Fibroblast of lung (primary cell): ENCODE results near the gene RAB18. TPM values are rescaled to one million over a fixed set of nuclear protein-coding genes. Genes with fewer than 3 reads are reported as not detected.

Experiments
- DNase-seq, 2 donors: peaks; one replicate each; pipeline versions ENCODE4 v3.0.0 to v3.0.0-alpha.2; 2010; ENCODE audit warnings: low read depth in 2 of 2
- H2AFZ ChIP-seq: 2 replicates; pipeline ENCODE4 v1.5.1; 2012; ENCODE audit warnings: low read length, control low read depth, inconsistent platforms
- H3K27ac ChIP-seq: 2 replicates; pipeline ENCODE4 v1.5.1; 2011; ENCODE audit warnings: low read length, control low read depth; ENCODE audit not compliant: insufficient read depth
- H3K27me3 ChIP-seq: 2 replicates; pipeline ENCODE4 v1.5.1; 2011; ENCODE audit warnings: mild to moderate bottlenecking, low read length; ENCODE audit not compliant: control insufficient read depth, insufficient read depth
- H3K36me3 ChIP-seq: 2 replicates; pipeline ENCODE4 v1.5.1; 2011; ENCODE audit warnings: low read length; ENCODE audit not compliant: control insufficient read depth, insufficient read depth
- H3K4me1 ChIP-seq: 2 replicates; pipeline ENCODE4 v1.5.1; 2011; ENCODE audit warnings: low read length; ENCODE audit not compliant: control insufficient read depth, insufficient read depth; ENCODE audit errors: extremely low read depth
- H3K4me2 ChIP-seq: 2 replicates; pipeline ENCODE4 v1.5.1; 2011; ENCODE audit warnings: low read length, control low read depth; ENCODE audit not compliant: insufficient read depth; ENCODE audit errors: extremely low read depth
- H3K4me3 ChIP-seq, 4 experiments: fragments of 200-600 bp in 1 of 4; sonication (generic) in 1 of 4; replicated peaks in 1 of 4; 2 replicates each; pipeline ENCODE4 v1.5.1; 2011 to 2016; ENCODE audit warnings: low read length in 4 of 4, low read depth in 3 of 4, mild to moderate bottlenecking in 3 of 4, control low read depth in 2 of 4, inconsistent platforms in 1 of 4, mixed read lengths in 1 of 4; ENCODE audit not compliant: insufficient read depth in 1 of 4; ENCODE audit errors: control extremely low read depth in 1 of 4
- H3K79me2 ChIP-seq: 2 replicates; pipeline ENCODE4 v1.5.1; 2012; ENCODE audit warnings: mild to moderate bottlenecking, low read length, inconsistent platforms; ENCODE audit not compliant: control insufficient read depth, insufficient read depth
- H3K9ac ChIP-seq: 2 replicates; pipeline ENCODE4 v1.5.1; 2011; ENCODE audit warnings: mild to moderate bottlenecking, low read length, control low read depth; ENCODE audit not compliant: insufficient read depth
- H3K9me3 ChIP-seq: 2 replicates; pipeline ENCODE4 v1.5.1; 2012; ENCODE audit warnings: low read depth, low read length; ENCODE audit not compliant: control insufficient read depth, insufficient read depth
- H4K20me1 ChIP-seq: 2 replicates; pipeline ENCODE4 v1.5.1; 2011; ENCODE audit warnings: low read length; ENCODE audit not compliant: control insufficient read depth, insufficient read depth; ENCODE audit errors: extremely low read depth
- EZH2 ChIP-seq: IDR thresholded peaks from 2 replicates; pipeline ENCODE4 v1.5.1; 2012; ENCODE audit warnings: low read length, control low read depth, mild to moderate bottlenecking; ENCODE audit errors: missing control alignments
- polyA plus RNA-seq, 2 donors: library from polyadenylated mRNA; depleted of rRNA in 1 of 2; stranded (reverse) in 1 of 2; unstranded in 1 of 2; fragments of >200 nt; gene quantifications; 2 replicates each; pipeline ENCODE4 v1.2.1, GENCODE V29; 2011 to 2012; ENCODE audit warnings: missing spikeins in 1 of 2
- total RNA-seq: library from RNA; depleted of rRNA; stranded (reverse); fragments of >200 nt; gene quantifications from 2 replicates; pipeline ENCODE4 v1.2.1, GENCODE V29; 2014
- TF ChIP-seq, protein P1 (sequence below), 2 donors: IDR thresholded peaks in 1 of 2; conservative IDR thresholded peaks in 1 of 2; 1 replicate in 1 of 2; 2 replicates in 1 of 2; pipeline ENCODE4 v1.5.1; 2011 to 2012; ENCODE audit warnings: low read length in 2 of 2, control low read depth in 1 of 2, inconsistent platforms in 1 of 2, low read depth in 1 of 2, mild to moderate bottlenecking in 1 of 2

RAB18 gene
- total and polyA plus RNA-seq, 2 donors (not counting 1 experiment from before 2014, with no cell fraction given): 42.1 to 95.2 TPM

DNA sequence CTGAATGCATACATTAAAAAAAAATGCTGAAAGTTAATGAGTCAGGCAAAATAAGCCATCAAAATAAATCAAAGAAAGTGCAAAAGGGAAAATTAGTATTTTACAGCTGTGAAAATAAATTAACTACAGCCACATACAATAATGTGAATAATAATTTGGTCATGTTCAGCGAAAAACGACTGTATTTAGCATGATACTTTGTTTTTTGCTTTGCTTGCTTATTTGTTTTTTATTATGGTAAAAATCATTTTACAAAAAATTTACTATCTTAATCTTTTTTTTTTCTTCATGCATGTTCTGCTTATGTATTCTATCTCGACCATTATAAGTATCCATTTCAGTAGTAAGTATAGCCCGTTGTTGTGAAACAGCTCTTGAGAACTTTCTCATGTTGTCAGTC is 77.1 kb downstream of the RAB18 start:
- Histone ChIP-seq H3K9ac (no peak overlapping the region), H3K27ac (no peak overlapping the region), H4K20me1 (no peaks in the 10 kb centered on the region), H3K4me1 (no peaks in the 10 kb centered on the region), H3K36me3 (no peaks in the 10 kb centered on the region), H2AFZ (no peak overlapping the region), H3K27me3 (no peaks in the 10 kb centered on the region), H3K4me3 (no peak overlapping the region), H3K4me2 (no peak overlapping the region), H3K79me2 (no peaks in the 10 kb centered on the region), H3K9me3 (no peaks in the 10 kb centered on the region)
- TF ChIP-seq, protein P1, sequence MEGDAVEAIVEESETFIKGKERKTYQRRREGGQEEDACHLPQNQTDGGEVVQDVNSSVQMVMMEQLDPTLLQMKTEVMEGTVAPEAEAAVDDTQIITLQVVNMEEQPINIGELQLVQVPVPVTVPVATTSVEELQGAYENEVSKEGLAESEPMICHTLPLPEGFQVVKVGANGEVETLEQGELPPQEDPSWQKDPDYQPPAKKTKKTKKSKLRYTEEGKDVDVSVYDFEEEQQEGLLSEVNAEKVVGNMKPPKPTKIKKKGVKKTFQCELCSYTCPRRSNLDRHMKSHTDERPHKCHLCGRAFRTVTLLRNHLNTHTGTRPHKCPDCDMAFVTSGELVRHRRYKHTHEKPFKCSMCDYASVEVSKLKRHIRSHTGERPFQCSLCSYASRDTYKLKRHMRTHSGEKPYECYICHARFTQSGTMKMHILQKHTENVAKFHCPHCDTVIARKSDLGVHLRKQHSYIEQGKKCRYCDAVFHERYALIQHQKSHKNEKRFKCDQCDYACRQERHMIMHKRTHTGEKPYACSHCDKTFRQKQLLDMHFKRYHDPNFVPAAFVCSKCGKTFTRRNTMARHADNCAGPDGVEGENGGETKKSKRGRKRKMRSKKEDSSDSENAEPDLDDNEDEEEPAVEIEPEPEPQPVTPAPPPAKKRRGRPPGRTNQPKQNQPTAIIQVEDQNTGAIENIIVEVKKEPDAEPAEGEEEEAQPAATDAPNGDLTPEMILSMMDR (conservative IDR thresholded peaks at IDR 0.05 in 1 of 2, IDR thresholded peaks at IDR 0.05 in 1 of 2; ENCODE audit: low read depth in 1 of 2, low read length in 2 of 2): no peak
- TF ChIP-seq EZH2: no peak
- no peak for DNase-seq

DNA sequence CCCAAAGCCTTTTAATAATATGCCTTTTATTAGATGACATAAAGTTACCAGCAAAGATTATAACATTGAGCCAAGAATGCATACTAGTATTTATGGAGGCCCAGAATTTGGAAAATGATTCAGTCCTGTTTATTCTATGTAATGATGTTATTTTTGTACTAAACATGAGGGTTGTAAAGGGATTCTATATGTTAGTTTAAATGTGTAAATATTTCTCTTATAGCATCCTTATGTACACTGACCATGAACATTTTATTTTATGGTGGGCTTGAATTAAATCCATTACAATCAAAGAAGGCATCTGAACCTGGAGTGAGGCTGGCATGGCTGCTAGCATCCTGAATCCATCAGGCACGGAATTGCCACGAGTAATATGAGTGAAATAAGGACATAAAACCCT is 80.2 kb downstream of the RAB18 start:
- Histone ChIP-seq H3K36me3 (no peaks in the 10 kb centered on the region), H3K27me3 (no peaks in the 10 kb centered on the region)
- TF ChIP-seq EZH2: no peak
- TF ChIP-seq, protein P1 (conservative IDR thresholded peaks at IDR 0.05 in 1 of 2, IDR thresholded peaks at IDR 0.05 in 1 of 2; ENCODE audit: low read depth in 1 of 2, low read length in 2 of 2): no peak

More for the DNA sequence above, 80.2 kb downstream of the RAB18 start:
- DNase-seq: no peak
- no peaks in the 10 kb centered on the region for H4K20me1 ChIP-seq
- no peaks in the 10 kb centered on the region for H3K4me1 ChIP-seq
- H3K4me3 ChIP-seq: no peak overlapping the region
- H3K27ac ChIP-seq: no peak overlapping the region
- H3K79me2 ChIP-seq: no peaks in the 10 kb centered on the region
- no peak overlapping the region for H3K4me2 ChIP-seq
- H2AFZ ChIP-seq: no peak overlapping the region
- no peaks in the 10 kb centered on the region for H3K9me3 ChIP-seq
- no peak overlapping the region for H3K9ac ChIP-seq

Other genes starting within 250 kb of the RAB18 start
- gene MKX, start 241.5 kb downstream of the RAB18 start, total RNA-seq: 2.8 and 15.0 TPM in 2 replicates
- gene MKX, start 241.5 kb downstream of the RAB18 start, polyA plus RNA-seq: 1.3 and 2.2 TPM in 2 replicates